ENCODE data around the gene BIRC6.

DNA sequence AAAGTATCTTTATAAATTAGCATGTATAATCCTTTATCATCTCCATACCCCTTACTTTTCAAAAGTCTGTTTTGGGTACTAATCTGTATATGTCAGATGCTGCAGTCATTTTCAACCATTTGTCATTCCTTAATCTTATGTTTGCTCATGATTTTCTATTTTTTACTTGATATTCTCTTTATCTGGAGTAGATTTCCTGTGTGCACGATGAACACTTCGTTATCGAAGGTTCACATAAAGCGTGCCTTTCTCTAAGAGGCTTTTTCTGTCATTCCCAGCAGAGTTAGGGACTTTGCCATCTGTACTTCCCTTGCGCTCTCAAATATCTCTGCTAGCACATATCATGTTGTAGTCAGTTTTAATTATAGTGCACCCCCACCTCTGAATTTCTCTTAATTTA, 123.2 kb downstream of the BIRC6 start:
- TF ChIP-seq, protein P1, sequence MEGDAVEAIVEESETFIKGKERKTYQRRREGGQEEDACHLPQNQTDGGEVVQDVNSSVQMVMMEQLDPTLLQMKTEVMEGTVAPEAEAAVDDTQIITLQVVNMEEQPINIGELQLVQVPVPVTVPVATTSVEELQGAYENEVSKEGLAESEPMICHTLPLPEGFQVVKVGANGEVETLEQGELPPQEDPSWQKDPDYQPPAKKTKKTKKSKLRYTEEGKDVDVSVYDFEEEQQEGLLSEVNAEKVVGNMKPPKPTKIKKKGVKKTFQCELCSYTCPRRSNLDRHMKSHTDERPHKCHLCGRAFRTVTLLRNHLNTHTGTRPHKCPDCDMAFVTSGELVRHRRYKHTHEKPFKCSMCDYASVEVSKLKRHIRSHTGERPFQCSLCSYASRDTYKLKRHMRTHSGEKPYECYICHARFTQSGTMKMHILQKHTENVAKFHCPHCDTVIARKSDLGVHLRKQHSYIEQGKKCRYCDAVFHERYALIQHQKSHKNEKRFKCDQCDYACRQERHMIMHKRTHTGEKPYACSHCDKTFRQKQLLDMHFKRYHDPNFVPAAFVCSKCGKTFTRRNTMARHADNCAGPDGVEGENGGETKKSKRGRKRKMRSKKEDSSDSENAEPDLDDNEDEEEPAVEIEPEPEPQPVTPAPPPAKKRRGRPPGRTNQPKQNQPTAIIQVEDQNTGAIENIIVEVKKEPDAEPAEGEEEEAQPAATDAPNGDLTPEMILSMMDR (conservative IDR thresholded peaks at IDR 0.05): no peak
- no peak for TF ChIP-seq EZH2 (IDR thresholded peaks at IDR 0.05; ENCODE audit: low read depth)

Data from PC-9 (cell line).